ENCODE results near the gene ATG4B.
A peak's percentile ranks its signal among the peaks of the same experiment; 100 is the strongest.

ATG4B gene

DNA sequence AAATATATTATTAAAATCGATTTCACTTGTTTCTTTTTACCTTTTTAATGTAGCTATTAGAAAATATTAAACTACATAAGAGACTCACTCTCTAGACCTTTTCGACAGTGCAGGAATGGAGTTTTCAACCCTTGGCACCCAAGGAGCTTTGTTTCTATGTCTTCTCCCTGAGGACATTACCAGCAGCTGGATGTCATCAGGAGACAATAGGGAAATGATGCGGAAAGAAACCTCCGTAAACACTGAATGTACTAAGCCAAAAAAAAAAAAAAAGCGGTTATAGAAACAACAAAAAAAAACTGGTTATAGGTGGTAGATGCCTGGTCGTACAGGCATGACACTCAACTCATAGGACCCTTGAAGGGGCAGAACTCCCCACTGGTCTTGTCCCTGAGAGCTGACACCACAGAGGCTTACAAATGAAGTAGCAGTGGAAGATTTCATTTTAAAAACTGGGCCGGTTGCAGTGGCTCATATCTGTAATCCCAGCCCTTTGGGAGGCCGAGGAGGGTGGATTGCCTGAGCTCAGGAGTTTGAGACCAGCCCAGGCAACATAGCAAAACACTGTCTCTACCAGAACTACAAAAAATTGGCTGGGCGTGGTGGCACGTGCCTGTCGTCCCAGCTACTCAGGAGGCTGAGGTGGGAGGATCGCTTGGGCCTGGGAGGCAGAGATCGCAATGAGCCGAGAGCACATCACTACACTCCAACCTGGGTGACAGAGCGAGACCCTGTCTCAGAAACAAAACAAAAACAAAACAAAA is 24.3 kb upstream of the ATG4B start:
- DNase-seq (ENCODE audit: low spot score), result no peak

DNA sequence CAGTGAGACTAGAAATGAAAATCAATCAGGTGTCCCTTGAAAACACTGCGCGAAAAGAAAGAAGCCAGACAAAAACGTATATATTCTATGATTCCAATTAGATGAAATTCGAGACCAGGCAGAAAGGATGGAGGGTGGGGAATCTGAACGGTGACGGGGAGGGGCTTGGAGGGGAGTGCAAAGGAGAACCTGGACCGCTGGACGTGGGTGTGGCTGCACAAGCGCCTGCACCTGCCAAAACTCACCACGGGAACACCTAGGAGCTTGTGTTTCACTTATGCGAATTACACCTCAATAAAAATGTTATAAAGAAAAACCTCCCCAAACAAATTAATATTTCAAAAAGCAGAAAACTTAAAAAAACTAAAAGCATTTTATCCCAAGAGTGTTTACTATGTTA is 22.5 kb upstream of the ATG4B start:
- DNase-seq (ENCODE audit: low spot score), result no peak

DNA sequence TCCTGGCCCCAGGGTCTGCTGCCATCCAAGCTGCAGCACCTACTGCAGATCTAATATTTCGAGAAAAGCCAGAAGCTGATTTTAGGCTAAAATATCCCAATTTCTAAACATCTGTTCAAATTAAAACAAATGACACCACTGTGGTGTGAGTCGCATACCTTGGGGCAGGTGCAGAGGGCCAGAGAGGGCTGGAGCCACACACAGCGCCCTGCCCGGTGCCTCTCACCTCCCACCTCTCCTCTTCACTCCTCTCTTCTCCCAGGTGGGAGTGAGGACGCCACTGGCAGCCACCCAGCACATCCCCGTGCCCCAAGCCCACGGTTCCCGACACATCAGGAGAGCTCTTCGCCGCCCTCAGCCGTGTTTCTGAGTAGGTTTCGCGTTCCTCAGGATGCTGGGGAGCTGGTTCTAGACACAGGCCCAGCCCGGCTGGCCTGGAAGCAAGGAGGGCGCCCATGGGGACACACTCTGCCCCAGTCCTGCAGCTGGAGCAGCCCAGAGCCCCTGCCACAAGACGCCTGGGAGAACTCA is 21.9 kb upstream of the ATG4B start:
- no peak for DNase-seq (ENCODE audit: low spot score)

DNA sequence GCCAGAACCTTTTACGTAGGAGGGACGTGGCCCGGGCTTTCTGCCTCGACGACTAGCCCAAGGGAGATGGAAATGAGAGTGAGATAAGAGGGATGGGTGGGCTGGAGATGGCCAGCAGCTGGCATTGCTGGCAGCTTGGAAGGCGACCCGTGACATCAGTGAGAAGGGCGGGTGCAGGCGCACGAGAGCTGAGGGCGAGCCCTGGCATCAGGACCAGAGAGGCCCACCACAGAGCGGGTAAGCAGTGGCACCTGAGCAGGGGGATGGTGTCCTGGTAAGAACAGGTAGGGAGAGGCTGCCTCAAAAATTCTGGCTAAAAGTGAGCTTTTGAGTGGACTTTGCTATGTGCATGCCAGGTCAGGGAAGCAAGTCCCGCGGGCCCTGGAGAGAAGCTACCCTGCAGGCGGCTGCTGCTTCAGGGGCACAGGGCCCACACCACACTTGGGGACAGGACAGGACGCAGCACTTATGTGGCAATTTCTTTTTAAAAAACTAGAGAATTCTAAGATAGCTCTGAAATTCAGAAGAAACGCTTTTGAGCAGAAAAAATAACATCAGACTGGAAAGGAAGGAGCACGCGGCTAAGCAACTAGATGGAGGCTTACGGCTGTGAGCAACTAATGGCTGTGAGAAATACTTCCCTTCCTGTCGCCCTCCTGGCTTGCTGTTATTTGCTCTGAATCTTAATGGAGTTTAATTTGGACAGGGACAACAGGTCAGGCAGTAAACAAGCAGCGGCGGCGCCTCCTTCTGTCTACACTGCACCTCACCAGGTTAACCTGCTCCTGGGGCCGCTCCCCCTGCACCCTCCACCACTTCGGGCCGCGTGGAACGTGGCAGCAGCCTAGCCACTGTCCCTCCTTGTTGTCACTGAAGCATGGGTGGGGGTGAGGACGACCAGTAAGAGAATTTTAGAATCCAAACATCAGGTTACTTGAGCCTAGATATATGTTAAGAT is 21.0 kb upstream of the ATG4B start:
- no peak for DNase-seq (ENCODE audit: low spot score)

DNA sequence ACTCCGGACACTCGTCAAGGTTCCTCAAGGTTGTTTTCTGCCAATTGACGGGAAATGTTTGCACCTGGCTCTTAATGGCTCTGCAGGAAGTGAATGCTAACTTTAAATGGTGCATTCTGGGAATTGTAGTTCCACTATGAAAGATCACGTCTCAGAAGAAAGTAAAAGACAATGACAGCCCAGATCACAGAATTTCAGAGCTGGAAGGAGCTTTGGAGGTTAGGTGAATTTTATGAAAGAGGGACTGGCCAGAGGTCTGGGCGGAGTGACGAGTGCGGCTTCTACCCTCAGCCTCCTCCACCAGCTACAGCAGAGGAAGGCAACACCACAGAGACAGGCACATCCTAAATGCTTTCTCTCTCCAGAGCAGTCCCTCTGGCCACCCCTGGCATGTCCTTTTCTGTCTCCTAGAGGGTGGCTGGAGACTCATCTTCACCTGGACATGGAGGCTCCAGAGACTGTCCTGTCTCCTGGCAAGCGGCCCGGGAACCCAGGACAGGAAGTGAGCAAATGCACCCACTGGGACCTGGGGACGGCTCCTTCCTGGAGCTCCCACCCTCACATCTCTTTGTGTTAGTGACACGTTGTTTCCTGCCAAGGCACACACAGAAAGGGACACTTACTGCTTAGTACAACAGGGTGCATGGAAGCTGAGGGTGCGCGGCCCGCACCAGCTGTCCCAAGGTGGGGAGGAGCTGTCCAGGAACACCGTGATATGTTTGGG is 19.9 kb upstream of the ATG4B start:
- DNase-seq (ENCODE audit: low spot score), result peak; percentile 40

DNA sequence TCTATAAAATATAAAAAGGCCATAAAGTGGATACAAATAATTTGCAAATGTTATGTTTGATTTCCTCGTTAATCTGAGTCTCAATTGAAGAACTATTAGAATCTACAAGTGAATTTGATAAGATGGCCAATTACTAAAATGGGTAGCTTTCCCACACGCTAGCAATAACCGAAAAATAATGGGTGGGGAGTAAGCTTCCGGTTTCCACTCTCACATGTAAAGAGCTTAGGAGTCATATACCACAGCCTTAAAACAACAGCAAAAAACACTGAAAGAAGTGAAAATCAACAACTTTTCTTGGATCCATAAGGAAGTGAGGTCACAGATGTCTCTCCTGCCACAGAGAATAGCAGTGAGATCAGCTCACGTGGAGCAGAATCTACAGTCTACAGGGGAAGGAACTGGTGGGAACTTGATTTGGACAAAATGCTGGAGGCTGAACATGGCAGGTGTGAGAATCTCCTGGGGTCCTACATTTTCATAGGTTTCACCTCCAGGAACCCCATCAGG is 19.1 kb upstream of the ATG4B start:
- DNase-seq (ENCODE audit: low spot score), result no peak

DNA sequence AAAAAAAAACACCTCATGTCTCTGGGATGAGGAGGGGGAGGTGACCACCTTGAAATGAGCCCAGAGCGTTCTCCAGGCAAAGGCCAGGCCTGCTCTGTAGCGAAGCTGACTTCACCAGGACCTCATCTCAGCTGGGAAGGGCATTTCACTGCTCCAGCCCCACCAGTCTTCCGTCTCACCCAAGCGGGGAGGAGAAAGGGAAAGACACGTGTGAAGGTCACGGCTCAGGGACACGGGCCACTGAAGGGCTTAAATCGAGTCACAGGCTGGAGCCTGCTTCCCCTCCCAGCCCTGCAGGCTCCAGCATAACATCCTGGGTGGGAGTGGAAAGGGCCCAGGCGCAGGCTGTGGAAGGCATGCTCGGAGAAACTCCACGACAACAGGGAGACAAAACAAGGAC is 18.7 kb upstream of the ATG4B start:
- no peak for DNase-seq (ENCODE audit: low spot score)

DNA sequence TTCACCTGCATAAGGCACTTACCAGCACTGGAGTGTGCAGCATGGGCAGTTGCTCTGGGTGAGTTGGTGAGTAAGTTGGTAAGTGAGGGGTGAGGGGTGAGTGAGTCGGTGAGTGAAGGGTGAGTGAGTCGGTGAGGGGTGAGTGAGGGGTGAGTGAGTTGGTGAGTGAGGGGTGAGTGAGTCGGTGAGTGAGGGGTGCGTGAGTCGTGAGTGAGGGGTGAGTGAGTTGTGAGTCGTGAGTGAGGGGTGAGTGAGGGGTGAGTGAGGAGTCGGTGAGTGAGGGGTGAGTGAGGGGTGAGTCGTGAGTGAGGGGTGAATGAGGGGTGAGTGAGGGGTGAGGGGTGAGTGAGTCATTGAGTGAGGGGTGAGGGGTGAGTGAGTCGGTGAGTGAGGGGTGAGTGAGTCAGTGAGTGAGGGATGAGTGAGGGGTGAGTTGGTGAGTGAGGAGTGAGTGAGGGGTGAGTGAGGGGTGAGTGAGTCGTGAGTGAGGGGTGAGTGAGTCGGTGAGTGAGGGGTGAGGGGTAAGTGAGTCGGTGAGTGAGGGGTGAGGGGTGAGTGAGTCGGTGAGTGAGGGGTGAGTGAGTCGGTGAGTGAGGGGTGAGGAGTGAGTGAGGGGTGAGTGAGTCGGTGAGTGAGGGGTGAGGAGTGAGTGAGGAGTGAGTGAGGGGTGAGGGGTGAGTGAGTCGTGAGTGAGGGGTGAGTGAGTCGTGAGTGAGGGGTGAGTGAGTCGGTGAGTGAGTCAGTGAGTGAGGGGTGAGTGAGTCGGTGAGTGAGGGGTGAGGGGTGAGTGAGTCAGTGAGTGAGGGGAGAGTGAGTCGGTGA is 17.7 kb upstream of the ATG4B start:
- DNase-seq (ENCODE audit: low spot score), result no peak

DNA sequence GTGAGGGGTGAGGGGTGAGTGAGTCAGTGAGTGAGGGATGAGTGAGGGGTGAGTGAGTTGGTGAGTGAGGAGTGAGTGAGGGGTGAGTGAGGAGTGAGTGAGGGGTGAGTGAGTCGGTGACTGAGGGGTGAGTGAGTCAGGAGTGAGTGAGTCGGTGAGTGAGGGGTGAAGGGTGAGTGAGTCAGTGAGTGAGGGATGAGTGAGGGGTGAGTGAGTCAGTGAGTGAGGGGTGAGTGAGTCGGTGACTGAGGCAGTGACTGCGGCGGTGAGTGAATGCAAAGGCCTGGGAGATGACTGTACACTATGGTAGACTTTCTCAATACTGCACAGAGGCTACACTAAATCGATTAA is 17.1 kb upstream of the ATG4B start:
- DNase-seq (ENCODE audit: low spot score), result no peak

DNA sequence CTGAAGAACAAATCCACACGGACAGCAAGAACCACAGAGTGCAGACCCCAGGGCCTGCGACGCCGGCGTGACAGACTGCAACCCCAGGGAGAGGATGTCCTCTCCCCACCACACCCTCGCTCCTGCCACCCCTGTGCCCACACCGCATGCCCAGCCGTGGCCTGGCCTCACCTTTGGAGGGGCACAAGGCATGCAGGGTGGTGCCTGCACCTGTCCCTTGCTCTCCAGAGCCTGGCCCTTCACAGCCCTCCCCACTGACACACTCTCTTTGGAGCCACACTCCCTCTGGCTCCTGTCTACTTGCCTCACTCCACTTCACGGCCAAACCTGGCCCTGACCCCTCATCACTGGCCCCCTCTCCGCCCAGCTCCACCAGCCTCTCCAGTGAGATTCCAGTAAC is 9.8 kb upstream of the ATG4B start:
- no peak for DNase-seq (ENCODE audit: low spot score)

DNA sequence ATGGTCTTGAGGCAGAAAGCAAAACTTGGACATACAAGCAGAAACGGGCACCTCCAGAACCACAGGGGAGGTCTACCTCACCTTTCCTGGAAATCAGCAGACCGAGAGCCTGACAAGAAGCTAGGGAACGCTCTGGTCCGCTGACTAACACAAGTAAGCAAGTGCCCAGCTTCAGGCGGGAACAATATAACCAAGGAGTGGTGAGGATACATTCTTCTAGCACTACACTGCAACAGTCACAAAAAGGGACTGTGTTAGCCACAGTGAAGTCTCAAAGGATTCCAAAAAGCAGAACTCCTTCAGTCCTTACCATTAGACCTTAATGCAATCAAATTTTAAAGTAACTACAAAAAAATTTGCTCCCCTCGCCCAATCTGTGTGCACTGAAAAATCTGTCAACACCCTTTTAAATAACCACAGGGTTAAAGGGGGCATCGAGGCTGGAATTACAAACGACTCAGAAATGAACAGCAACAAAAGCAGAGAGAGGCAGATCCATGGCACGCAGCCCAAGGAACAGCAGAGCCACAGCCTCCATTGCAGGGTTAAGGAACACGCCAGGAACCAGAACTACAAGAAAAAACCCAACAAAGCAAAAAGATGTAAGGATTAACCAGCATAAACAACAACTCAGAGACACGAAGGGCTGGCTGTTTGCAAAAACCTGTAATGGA is 7.6 kb upstream of the ATG4B start:
- no peak for DNase-seq (ENCODE audit: low spot score)

DNA sequence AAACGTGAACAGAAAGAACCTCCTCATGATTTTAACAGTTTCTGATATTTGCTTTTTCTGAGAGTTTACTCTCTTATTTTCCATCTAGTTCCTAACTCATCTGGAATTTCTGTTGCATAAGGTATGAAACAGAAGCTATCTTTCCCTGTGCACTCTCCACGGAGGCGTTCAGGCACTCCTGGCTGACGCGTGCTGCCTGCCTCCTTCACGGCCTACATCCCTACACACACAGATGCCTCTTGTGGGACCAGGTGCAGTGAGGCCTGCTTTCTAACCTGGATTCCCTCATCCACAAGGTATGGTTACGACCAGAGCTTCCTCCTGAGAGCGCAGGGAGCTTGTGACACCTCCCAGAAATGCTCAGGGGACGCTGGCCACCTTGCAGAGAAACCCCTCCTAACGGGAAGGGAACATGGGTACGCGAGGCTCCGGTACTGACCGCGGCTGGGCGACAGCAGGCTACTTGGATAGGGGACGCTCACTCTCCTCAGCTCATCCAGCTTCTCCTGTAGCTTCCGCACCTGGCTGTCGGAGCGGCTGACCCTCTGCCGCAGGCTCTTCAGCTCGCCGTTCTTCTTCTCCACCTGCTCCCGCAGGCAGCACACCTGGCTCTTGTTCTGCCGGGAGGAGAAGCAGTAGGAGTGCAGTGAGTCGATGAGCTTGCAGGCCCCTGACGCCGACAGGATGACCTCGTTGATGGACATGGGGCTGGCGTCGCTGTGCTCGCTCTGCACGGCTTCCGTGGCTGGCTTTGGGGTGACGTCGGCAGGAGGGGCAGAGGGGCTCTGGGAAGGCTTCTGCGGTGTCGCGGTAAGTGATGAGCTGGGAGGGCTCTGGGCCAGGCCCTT is 4.8 kb upstream of the ATG4B start:
- DNase-seq (ENCODE audit: low spot score), result no peak

DNA sequence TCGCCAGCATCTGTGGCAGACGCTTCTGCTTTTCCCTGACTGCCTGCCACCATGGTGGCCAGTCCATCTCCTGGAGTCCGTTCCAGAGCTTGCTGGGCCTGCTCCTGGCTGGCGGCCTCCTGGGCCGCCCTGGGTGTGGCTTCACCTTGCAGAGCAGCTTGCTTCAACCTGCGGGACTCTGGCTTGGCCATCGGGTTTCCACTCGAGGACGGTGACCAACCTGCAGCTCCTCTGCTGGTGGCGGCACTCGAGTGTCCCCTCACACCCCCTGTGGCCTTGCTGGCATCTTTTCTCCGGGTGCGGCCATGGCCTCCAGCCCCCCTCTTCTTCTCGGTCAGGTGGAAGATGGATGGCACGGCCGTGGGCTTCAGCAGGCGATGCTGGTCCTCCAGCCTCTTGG is 3.9 kb upstream of the ATG4B start:
- DNase-seq (ENCODE audit: low spot score), result no peak

DNA sequence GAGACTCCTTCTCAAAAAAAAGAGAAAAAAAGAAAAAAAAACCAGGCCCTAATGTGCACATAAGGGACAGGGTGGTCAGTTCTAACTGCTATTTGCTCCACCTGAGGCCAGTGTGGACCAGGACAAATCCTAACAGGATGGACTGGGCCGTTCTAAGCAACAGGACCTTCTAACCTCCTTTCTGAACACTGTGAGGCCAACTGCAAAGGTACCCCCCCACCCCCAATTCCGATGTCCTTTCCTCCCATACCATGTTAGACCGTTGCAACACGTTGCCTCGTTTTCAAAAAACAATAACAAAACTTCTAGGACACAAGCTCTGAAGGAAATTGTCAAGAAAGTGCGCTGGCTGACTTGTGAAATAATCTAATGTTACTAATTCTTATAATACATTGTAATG is 1.7 kb upstream of the ATG4B start:
- no peak for DNase-seq (ENCODE audit: low spot score)

DNA sequence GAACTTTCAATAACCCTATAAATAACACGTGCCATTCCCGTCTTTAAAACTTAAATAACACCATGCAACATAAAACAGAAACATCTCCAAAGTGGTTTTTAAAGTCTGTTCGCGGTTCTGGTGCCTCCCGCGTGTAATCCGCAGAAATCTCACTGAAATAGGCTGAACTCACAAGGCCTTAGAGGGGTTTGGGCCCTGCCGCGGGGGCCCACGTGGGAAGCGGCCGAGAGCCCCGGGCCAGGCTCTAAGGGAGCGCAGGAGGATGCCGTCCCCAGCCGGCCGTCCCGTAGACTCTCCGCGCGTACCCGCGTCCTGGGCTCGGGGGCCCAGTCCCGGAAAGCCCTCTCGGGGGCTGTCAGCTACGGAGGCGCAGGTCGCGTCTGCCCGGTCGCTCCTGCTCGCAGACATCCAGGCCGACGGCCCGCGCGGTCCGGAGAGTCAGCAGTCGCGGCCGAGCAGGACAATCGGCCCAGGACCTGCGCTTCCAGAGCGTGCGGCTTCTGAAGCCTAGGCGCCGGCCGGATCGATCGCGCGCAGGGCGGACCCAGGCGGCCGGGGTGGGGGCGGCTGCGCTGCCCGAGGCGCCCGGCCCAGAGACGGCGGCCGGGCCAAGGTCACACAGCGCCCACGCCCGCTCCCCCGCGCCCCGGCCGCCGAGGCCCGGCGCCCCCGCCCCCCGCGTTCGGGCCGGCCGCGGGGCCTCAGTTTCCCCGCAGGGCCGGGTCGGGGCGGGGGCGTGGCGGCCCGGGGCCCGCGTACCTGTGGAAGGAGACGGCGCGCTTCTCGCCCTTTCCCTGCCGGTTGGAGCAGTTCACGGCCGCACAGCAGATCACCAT is 1.1 kb upstream of the ATG4B start:
- peak; percentile 80 for DNase-seq (ENCODE audit: low spot score)

DNA sequence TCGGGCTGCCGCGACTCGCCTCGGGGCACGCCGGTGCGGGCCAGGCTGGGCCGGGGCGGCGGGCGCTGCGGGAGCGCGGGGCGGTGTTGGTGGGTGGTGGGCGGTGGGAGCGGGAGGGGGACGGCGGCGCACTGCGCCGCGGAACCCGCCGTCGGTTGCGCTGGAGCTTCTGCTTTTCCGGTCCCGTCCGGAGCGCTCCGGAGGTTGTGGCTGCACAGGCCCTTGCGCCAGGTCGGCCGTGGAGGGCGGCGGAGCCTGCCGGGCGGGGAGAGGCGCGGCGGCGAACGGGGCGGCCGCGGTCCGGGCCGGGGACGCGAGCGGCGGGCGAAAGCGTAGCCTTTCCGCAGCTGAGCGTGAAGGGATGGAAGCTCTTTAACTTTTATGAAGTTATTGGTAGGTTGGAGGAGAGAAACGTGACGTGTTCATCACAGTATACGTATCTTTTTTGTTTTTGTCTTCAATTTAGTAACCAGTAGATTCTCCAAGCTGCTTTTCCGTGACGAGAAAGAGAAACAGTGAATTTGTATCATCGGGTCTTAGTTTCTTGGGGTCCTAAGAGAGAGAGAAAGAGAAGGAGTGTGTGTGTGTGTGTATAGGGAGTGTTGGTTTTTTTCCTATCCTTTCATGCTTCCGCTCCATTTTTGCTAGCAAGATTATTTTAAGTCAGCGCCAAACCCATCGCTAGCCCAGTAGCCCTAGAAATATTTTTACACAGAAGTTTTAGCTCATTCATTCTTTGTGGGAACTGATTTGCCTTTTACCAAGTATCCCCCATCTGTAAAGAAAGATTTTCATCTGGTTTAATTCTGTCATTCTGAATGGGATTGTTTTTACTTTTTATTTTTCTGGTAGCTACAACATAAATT is 535 bp downstream of the ATG4B start:
- DNase-seq (ENCODE audit: low spot score), result no peak

DNA sequence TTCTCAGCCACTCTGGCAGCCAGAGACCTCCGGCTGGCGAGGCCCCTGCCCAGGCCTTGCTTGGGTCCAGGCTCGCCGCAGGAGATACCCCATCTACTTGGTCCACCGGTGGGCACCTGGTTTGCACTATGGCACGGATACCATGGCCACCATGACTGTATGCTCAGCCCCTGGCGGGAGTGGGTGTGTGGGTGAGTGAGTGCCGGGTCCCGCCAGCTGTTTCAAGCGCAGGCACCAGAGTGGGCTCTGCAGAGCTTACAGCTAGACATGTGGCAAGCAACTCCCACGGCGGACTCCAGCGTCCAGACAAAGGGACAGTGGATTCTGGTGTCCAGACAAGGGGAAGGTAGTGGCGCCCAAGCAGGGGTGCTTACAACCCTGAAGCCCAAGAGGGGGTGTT is 1.4 kb downstream of the ATG4B start:
- DNase-seq (ENCODE audit: low spot score), result no peak

DNA sequence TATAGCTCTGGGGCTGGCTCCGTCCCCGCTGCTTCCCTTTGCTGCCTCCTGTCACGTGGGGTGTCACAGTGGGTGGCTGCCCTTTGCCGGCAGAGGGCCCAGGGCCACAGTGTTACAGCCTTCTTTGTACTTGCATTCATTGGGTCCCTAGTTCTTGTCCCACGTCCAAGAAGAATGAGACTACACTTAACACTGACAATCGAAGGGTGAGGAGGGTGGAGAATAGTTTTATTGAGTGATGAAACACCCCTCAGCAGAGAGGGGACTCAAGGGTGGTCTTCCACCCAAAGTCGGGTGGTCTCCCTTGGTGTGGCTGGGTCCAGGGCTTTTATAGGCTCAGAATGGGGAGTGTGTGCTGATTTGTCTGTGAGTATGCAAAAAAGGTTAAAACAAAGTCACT is 1.9 kb downstream of the ATG4B start:
- DNase-seq (ENCODE audit: low spot score), result no peak
